ENCODE data around the gene OR5AC2. TPM values are rescaled to one million over a fixed set of nuclear protein-coding genes. Genes with fewer than 3 reads are reported as not detected.

OR5AC2 gene, protein sequence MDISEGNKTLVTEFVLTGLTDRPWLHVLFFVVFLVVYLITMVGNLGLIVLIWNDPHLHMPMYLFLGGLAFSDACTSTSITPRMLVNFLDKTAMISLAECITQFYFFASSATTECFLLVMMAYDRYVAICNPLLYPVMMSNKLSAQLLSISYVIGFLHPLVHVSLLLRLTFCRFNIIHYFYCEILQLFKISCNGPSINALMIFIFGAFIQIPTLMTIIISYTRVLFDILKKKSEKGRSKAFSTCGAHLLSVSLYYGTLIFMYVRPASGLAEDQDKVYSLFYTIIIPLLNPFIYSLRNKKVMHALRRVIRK
- total RNA-seq, result not detected
- total RNA-seq (2013), result not detected

DNA sequence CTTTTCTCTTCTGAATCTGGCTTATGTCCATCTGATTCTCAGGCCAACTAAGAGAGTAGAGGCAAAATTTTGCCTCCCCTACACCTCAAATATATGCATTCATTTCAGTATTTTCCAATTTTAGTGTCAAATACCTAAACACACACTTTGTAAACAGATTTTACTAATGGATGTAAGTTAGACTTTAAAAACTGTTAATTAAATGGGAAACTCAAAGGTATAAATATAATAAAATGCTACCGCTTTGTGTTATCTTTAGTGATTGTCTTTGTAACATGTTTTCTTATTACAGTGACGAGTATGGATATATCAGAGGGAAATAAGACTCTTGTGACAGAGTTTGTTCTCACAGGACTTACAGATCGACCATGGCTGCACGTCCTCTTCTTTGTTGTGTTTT is at the start of gene OR5AC2:
Gene OR5AC2 (plus strand): TSS at position 301 of the 400 bp plus-strand sequence. CDS start 0 bp downstream, at position 301.
- DNase-seq (no peak), ATAC-seq (no peak)
- H3K36me3 Mint-ChIP-seq, result no peaks in the 10 kb centered on the region
- Histone ChIP-seq H3K27ac (ENCODE audit: low read length) (no peak within 1 kb of the TSS), H3K36me3 (ENCODE audit: control insufficient read depth, insufficient read depth, low read length) (no peaks in the 10 kb centered on the region), H3K4me1 (ENCODE audit: control insufficient read depth, insufficient read depth, low read length) (no peaks in the 10 kb centered on the region), H3K9me3 (ENCODE audit: control insufficient read depth, insufficient read depth, low read length) (no peaks in the 10 kb centered on the region), H3K4me3 (ENCODE audit: low read length) (no peak within 1 kb of the TSS), H3K27me3 (ENCODE audit: control insufficient read depth, insufficient read depth, low read length) (no peaks in the 10 kb centered on the region)
- intact Hi-C loops (cut with micrococcal nuclease), result no loop called here
- 88% methylated on average over 4 of the region's 4 CpGs for WGBS (ENCODE audit: insufficient coverage)
- no peak within 1 kb of the TSS for H3K4me3 Mint-ChIP-seq
- peaks cover 0 to 4% of the 10 kb centered on the region in 2 donors for H3K9me3 Mint-ChIP-seq
- H3K4me1 Mint-ChIP-seq, result no peaks in the 10 kb centered on the region
- no peak within 1 kb of the TSS for H3K27ac Mint-ChIP-seq
- no peak for TF ChIP-seq CTCF (IDR thresholded peaks at IDR 0.05)
- no peaks in the 10 kb centered on the region for H3K27me3 Mint-ChIP-seq (ENCODE audit: low read depth in 2 of 2)

DNA sequence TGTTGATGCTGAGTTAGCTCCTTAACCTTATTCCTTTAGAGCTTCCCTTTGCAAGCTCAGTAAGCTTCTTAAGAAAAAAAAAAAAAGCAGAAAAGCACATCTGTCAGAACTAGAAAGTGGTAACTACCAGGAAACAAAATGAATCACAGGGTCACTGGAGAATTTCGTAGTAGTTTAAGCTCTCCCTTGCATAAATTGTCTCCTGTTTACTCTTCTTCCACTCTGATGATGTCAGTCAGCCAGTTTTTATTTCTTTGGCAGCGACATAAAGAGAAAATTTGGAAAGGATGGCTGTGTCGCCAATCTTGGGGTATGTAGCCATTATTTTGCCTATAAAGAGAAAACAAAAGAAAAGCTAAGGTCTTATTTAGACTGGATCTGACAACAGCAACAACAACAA is 48.7 kb upstream of the OR5AC2 start:
- H3K9me3 Mint-ChIP-seq, result peaks cover 2 to 3% of the 10 kb centered on the region in 2 donors
- no peak overlapping the region for H3K4me3 Mint-ChIP-seq
- 67% methylated on average over 1 of the region's 3 CpGs for WGBS (ENCODE audit: insufficient coverage)
- H3K4me1 ChIP-seq (ENCODE audit: control insufficient read depth, insufficient read depth, low read length), result no peaks in the 10 kb centered on the region
- H3K27me3 Mint-ChIP-seq (ENCODE audit: low read depth in 2 of 2), result peaks cover 7 to 37% of the 10 kb centered on the region in 2 donors
- no peak overlapping the region for H3K27ac Mint-ChIP-seq
- intact Hi-C loops (cut with micrococcal nuclease), result loop anchor here (2.0 kb wide), 1 partner anchor 781 kb away; no protein-coding TSS in a partner anchor
- no peak overlapping the region for H3K27ac ChIP-seq (ENCODE audit: low read length)
- no peaks in the 10 kb centered on the region for H3K36me3 ChIP-seq (ENCODE audit: control insufficient read depth, insufficient read depth, low read length)
- peaks cover 7% of the 10 kb centered on the region in 2 donors for H3K4me1 Mint-ChIP-seq
- H3K27me3 ChIP-seq (ENCODE audit: control insufficient read depth, insufficient read depth, low read length), result peaks cover 4% of the 10 kb centered on the region
- peaks cover 8% of the 10 kb centered on the region for H3K36me3 Mint-ChIP-seq
- ATAC-seq (no peak), DNase-seq (no peak)
- H3K9me3 ChIP-seq (ENCODE audit: control insufficient read depth, insufficient read depth, low read length), result no peaks in the 10 kb centered on the region
- no peak for TF ChIP-seq CTCF (IDR thresholded peaks at IDR 0.05)
- H3K4me3 ChIP-seq (ENCODE audit: low read length), result no peak overlapping the region

DNA sequence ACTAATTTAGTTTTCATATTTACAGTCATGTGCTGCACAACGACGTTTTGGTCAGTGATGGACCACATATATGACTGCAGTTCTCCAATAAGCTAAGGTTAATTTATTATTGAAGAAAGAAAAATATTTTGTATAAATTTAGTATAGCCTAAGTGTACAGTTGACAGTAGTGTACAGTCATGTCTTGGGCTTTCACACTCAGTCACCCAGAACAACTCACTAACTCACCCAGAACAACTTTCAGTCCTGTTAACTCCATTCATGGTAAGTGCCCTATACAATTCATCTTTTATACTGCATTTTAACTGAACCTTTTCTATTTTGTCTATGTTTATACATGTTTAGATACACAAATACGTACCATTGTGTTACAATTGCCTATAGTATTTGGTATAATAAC is 48.1 kb upstream of the OR5AC2 start:
- Histone ChIP-seq H3K27ac (ENCODE audit: low read length) (no peak overlapping the region), H3K4me3 (ENCODE audit: low read length) (no peak overlapping the region)

More for the DNA sequence above, 48.1 kb upstream of the OR5AC2 start:
- TF ChIP-seq CTCF (IDR thresholded peaks at IDR 0.05), result no peak
- DNase-seq, result no peak
- Mint-ChIP-seq H3K4me3 (no peak overlapping the region), H3K4me1 (peaks cover 7% of the 10 kb centered on the region in 2 donors), H3K27me3 (ENCODE audit: low read depth in 2 of 2) (peaks cover 6 to 31% of the 10 kb centered on the region in 2 donors), H3K9me3 (peaks cover 2 to 3% of the 10 kb centered on the region in 2 donors), H3K27ac (peak overlapping the region; percentile 52 to 79), H3K36me3 (peaks cover 8% of the 10 kb centered on the region)
- 97% methylated on average over 3 of the region's 3 CpGs for WGBS (ENCODE audit: insufficient coverage)
- Histone ChIP-seq H3K36me3 (ENCODE audit: control insufficient read depth, insufficient read depth, low read length) (no peaks in the 10 kb centered on the region), H3K9me3 (ENCODE audit: control insufficient read depth, insufficient read depth, low read length) (no peaks in the 10 kb centered on the region), H3K27me3 (ENCODE audit: control insufficient read depth, insufficient read depth, low read length) (peaks cover 4% of the 10 kb centered on the region), H3K4me1 (ENCODE audit: control insufficient read depth, insufficient read depth, low read length) (no peaks in the 10 kb centered on the region)
- intact Hi-C loops (cut with micrococcal nuclease), result loop anchor here (1.0 to 2.0 kb wide), 3 partner anchors 290 to 780 kb away; no protein-coding TSS in a partner anchor
- no peak for ATAC-seq
